Hematopoietic multipotent progenitor cell (in vitro differentiated cells): ENCODE results near the gene PTPRE. TPM values are rescaled to one million over a fixed set of nuclear protein-coding genes. Genes with fewer than 3 reads are reported as not detected.
A peak's percentile ranks its signal among the peaks of the same experiment; 100 is the strongest.

ENCODE experiments used
- DNase-seq, 3 donors: peaks; one replicate each; pipeline ENCODE4 v3.0.0-alpha.2; 2011 to 2015; ENCODE audit warnings: low read depth in 2 of 3, low spot score in 2 of 3
- total RNA-seq: library from RNA; depleted of rRNA; stranded (reverse); fragments of >200 nt; gene quantifications from one replicate; pipeline ENCODE4 v1.2.3, GENCODE V29; 2012

PTPRE gene
- total RNA-seq, 1 donor: 86.2 TPM

DNA sequence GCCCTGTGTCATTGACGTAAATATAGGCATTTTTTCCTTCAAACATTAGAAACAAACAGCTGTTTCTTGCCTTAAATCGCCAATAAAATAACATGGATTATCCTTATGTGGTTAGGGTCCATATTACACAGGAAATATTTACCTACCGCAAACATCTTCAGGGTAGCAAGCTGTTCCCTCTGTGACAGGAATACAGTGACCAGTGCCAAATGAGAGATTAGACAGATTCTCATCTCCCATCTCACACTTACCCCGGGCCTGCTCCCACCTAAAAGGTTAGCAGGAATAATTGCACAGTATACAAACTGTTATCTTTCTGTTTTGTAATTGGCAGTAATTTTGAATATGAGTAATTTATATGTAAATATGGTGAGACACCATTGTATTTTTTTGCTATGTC, 202.8 kb downstream of the PTPRE start:
- no peak for DNase-seq

DNA sequence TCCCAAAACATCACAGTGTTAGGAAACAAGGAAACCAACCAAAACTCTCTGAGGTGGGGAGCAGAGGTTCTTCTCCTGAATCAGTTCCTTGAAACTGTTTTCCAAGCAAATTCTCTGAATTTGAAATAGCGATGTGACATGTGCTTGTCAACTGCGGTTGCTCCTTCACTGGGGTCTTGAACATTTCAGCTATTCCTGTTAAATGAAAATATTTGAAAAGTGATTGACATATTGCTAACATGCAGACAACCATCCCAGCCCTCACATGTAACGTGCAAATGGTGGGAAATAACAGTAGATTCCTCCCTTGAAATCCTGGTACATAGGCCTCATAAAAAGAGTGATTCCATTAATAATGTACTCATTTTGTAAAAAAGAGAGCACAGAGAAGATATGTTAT, 203.4 kb downstream of the PTPRE start:
- DNase-seq: no peak

DNA sequence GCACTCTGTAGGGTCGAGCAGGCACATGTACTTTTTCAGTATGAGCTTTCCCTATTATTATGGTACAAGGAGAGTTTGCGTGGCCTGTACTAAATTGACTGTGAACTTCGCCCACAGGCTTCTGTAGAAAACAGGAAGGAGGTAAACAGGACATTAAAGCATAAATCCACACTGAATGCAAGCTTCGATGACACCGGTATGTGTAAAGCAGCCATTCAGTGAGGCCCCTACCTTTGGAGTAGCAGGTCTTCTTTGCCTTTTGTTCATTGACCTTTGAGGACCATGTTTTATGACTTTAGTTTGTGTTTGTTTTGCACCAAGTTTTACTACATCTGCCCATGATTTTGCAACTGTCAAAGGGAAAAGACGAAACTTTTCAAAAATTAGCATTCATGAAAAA, 204.8 kb downstream of the PTPRE start:
- DNase-seq: no peak

DNA sequence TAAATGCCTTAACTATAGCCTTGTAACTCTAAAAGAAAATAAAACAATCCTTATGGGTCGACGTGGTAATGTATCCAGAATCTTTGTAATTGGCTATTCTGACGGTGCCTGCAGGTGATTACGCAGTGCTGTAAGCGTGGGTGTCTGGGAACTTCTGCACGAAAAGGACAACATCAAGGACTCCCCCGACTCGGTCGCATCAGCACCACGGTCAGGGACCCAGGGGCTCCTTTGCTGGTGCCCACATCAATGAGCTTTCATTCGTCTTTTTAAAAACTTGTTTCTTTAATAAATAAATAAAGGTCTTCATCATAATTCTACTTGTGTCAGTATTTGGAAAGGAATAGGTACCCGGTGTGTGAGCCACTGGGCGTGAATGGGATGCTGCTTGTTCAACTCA, 206.1 kb downstream of the PTPRE start:
- no peak for DNase-seq

DNA sequence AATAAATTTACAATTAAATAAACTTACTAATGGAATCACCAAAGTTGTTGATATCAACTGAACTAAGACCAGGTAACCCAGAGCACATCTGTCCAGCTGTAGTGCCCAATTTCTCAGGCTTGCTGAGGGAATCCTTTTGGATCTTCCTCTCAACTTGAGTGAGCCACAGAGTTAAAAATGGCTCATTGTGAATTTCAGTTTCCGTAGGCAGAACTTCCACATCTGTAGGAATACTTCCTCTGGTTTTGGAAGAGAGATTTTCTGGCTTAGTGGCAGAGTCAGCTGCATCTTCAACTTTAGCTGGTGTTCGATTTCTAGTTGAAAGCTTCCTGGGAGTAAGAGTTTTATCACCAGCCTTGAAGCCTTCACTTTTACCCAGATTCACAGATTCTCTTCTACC, 208.0 kb downstream of the PTPRE start:
- no peak for DNase-seq

DNA sequence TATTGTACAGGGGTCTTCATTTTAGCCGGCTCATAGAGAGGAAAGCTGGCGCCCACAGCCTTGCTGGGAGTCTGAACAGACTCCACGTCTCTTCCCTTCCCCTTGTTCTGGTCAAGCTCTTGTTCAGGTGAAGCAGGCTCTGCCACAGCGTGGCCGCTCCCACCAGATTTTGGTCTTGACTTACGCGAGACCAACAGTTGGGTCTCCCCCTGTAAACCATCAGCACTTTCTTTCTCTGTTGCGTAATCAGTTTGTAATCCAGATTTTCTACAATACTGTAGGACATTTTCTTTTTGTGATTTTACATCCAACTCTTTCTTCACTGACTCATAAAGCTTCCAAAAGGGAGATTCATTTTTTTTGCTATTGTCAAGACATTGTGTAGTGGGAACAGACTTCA, 208.5 kb downstream of the PTPRE start:
- DNase-seq: no peak

DNA sequence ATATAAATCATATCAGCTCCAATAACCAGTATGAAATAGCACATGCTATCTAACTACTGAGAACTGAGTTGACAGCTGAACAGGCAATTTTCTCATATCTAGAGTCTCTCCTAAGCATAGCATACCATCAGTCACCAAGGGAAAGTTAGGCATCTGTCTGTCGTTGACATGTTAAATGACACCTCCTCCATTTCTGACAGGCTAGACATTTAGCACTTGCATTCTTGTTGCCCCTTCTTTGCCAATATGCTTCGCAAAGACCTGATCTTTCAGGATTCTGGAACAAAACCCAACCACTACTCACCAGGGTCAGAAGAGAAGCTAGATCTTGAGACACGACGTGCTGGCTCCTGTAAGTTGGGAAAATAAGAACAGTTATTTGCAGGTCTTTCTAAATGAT, 209.3 kb downstream of the PTPRE start:
- no peak for DNase-seq

DNA sequence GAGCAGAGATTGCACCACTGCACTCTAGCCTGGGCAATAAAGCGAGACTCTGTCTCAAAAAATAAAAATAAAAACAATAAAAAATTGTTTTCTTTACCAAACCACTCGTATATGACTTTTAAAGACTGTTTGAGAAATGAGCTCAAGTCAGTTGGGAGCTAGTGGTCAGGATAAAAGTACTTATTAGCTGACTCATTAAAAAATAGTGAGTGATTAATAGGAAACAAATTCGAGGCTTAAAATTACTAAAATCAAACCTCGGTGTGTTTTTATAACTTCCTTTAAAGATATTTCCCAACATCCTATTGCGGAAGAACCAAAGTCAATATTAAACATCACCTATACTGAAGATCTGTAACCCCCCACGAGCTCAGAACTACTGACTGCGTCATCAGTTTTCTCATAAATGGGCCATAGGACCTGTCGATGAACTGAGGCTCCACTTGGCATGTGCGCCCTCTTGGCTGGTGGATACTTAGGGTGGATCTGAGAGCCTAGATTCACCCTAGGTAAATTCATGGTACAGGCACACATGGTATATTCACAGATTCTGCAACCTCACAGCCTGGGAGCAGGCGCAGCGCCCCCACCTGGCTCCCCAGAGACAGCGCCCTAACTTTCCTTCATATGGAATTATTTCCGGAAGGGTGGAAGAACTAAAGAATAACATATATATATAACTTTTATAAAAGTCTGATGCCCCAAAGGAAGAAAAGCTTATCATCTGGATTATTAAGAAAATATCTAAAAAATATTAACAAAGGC, 210.1 kb downstream of the PTPRE start:
- no peak for DNase-seq

DNA sequence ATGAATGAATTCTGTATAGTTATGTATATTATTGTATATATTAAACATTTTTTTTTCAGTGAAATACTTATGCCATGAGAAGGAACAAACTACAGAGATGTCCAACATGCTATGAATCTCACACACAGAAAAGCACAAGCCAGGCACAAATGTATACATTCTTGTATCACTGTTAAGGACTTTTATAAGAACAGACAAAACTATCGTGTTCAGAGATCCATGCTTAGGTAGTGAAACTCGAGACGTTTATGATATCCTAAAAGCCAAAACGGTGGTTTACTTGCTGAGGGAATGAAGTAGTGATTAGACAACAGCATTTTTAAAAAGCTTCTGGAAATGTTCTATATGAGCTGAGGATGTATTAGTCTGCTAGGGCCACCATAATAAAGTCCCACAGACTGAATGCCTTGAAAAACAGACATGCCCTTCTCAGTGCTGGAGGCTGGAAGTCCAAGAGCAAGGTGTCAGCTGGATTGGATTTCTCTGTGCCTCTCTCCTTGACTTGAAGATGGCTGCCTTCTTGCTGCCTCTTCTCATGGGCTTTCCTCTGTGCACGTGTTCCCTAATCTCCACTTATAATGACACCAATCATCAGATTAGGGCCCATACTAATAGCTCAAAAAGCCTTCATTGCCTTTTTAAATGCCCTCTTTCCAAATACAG, 215.0 kb downstream of the PTPRE start:
- no peak for DNase-seq

DNA sequence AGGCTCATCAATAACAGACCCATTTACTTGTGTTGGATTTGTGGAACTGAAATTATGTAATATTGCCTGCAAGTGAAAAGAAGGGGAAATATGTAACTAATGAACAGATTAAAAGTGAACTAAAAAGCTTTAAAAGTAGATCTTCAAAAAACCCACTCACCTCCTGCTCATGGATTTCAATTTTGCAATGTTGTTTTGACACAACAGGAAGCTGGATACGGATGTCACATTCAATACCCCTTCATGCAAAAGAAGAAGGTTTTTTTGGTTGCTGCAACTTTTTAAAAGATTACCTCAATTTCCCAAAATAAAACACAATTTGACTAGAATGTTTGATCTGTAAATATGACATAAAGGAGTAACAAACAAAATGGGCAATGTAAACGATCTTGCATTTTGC, 216.0 kb downstream of the PTPRE start:
- no peak for DNase-seq

DNA sequence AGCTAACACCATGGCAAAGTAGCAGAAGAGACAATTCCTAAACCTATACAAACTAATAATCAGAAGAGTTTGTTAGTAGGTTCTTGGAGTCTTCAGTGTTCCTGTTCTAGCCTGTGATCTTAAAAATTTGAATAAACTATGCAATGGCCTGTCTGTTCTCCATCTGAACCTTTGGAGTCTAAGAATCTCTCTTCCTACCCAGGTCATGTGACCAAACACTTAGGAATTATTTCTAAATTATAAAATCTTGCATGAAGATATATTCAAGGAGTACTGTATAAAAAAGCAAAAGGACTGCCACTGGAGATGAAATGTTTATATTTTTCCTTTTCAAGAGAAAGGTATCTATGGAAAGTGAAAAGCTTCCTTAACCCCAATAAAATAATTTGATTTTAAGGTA, 216.9 kb downstream of the PTPRE start:
- DNase-seq: no peak

DNA sequence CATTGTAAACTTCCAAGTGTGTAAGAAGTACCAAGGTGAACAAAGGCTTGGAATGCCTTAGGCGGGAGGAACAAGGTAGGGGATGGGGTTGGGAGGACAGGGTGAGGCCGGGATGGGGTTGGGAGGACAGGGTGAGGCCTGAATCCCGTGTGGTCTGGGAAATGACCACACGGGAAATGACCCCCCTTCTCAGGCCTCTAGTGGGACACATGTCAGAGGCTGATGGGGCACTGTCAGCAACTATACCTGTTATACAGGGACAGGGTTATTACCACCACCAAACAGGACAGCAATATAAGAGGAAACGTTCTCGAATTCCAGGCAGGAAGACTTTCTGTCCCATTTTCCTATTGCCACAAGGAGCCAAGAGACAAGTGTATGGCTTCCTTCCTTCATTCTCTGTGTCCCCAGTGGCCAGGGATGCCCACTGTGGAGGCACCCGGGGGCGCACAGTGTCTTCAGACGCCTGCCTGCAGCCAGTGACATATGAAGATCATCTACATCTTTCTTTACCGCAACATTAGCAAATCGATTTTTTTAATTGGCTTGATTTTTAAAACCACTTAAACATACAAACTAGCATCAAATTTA, 218.0 kb downstream of the PTPRE start:
- DNase-seq: no peak

DNA sequence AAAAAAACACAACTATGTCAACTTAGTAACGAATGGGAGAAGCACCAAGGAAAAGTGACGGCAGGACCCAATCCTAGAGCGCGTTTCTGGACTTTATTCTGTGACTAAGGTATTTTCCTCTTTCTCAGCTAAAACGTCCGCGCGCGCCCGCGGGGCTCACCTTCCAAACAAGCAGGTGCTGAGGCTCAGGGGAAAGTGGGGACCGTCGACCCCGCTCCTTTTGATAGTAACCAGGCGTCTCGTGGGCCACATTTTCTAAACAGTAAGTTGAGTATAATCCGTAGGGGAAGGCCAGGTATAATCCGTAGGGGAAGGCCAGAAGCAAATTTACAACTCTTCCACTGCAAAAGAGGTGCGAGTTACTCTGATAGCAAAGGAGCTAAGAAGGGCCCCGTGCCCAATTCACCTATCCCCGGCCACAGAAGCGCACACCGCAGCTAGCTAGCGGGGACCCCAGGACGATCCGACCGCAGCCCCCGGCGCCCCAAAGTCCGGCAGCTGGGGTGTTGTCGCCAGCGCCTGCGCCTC, 218.6 kb downstream of the PTPRE start:
- DNase-seq: peak in 2 of 3 donors; percentile 4 to 15

DNA sequence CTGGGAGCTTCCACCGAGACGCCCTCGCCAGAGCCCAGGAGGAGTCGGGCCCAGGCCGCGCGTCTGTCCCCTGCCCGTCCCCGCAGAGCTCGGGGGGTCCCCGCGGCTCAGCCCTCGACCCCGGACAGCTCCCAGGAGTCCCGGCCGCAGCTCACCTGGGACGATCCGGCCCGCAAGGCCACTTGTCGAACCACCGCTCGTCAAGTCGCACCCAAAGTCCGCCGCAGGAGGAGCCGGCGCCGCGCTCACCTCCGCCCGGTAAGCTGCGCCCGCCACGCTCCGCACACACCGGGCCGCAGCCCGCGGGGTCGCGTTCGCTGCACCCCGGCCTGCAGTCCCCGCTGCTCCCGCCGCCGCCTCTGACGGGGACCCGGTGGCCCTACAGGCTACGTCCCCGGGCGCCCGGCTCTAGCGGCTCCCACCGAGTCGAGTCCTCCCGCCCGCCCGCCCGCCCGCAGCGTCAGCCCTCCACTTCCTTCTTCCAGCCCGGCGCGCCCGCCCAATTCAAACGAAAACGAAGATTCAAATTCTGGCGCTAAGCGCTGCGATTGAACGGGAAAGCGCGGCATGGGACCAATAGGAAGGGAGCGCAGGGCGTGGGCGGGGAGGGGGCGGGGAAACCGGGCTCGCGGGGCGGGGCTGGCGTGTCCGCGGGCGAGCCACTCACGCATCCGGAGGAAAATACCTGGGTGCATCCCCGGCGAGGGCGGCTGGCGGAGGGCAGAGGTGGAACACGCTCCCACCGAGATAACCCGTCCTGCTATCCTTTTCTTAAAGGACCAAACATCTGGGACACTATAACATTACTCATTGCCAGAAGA, 219.3 kb downstream of the PTPRE start, which contains the start of gene MKI67:
MKI67 (minus strand) TSS at position 480 of the 821 bp plus-strand sequence. CDS start 756 bp downstream, outside the sequence.
- DNase-seq: peak; percentile 82 to 97 (median 93)

DNA sequence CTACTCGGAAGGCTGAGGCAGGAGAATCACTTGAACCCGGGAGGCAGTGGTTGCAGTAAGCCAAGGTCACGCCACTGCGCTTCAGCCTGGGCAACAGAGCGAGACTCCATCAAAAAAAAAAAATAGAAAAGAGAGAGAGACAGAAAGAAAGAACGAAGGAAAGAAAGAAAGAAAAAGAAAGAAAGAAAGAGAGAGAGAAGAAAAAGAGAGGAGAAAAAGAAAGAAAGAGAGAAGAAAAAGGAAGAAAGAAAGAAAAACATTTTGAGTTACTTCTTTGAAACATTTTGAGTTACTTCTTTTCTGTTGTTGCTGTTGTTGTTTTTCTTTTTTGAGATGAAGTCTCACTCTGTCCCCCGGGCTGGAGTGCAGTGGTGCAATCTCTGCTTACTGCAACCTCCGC, 221.7 kb downstream of the PTPRE start:
- DNase-seq: no peak

DNA sequence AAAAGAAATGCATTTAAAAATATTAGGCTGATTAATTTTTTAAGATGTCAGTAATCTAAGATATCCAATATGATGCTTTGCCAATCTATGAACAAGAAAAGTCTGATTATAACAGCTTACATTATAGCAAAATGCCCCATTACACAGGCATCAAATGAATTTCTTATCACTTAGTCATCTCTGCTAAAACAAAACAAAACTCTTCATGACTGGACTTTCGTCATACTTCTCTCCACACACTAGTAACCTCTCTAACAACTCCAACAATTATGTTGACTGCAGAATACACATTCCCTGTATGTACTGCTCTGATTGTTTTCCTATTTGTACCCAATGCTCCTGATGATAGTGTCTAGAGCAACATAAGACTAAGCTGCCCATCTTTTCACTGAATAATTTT, 223.1 kb downstream of the PTPRE start:
- no peak for DNase-seq

Other genes starting within 250 kb of the PTPRE start
- gene FOXI2, start 169.9 kb upstream of the PTPRE start, total RNA-seq: 0.54 TPM
- gene CLRN3, start 14.2 kb upstream of the PTPRE start, total RNA-seq: not detected
- gene MKI67, start 219.3 kb downstream of the PTPRE start, total RNA-seq: 2.4 TPM